DMS153 (cell line): ENCODE measurements around the gene FXYD7.
A peak's percentile ranks its signal among the peaks of the same experiment; 100 is the strongest.

Experiments used
- DNase-seq: peaks from one replicate; lab custom pipeline; 2025; lab: John Stamatoyannopoulos, UW

The FXYD7 gene

DNA sequence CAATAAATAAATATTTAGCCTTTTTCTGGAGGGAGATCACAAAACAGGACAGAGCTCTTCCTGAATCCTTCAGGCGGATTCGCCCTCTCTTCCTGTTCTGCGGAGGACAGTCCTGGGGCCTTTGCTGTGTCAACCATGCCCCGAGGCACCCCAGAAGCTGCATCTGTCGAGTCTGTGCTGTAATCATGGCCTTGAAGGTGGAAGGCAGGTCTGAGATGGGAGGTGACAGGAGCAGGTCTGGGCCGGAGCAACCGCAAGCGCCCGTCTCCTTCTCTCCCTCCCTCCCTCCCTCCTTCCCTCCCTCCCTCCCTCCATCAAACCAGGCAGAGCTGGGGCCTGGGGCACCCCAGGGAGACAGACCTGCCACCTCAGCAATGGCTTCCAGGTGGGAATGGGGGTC, 32.1 kb upstream of the FXYD7 start:
- no peak for DNase-seq

DNA sequence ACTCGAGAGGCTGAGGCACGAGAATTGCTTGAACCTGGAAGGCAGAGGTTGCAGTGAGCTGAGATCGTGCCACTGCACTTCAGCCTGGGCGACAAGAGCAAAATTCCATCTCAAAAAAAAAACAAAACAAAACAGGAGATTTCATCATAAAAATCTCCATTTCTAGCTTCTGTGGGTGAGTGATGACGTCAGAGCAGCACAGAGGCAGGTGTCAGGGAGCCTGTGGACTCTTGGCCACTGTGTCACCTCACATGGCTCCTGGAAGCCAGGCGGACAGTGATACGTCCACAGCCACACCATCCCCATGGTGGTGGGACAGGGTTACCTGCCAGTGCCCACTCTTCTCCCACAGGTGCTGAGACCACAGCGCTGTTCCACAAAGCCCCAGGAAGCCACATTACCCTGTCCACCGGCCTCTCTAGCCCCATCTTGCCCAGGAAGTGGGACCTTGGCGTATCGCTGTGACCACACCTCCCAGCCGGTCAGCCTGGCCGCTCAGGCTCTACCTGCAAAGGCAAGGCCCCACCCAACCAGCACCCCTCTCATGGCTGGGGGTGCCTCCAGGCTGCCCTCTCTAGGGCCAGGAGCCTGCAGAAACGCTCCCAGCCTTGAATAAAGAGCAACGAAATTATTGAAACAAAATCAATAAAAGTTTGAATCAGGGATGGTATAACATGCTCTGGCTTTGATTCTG, 29.9 kb upstream of the FXYD7 start:
- no peak for DNase-seq

DNA sequence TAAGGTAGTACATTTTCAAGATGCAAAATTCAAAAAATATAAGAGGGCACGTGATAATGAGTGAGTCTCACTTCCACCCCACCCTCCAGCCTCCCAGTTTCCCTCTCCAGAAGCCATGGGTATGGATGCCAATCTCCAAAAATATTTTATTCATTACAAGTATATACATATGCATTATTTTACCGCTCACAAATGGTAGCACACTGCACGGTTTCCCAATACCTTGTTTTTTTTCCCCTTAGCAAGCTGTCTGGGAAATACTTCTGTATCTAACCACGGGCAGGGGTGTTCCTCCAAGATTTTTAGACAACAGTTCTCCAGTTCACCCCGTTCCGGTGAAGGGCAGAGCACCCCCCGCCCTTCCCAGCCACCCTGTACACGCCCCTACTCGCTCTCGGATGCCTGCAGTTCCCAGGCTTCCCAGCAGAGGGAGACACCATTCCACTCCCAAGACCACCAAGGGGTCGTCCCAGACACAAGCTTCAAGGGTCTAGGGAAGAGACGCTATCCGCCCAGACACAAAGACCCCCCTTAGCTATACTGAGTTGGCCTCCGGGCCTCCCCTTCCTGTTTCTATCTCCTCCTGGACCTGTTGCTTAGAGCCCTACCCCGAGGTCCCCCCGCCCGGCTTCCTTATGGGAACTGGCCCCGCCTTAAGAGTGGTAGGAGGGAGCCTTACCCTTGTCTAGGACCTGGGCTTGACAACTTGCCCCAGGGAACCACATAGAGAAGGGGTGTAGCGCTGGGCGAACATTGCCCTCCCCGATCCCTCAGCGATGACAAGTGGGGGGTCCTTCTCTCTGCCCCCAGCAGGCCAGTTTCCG, 28.5 kb upstream of the FXYD7 start:
- peak; percentile 41 for DNase-seq

DNA sequence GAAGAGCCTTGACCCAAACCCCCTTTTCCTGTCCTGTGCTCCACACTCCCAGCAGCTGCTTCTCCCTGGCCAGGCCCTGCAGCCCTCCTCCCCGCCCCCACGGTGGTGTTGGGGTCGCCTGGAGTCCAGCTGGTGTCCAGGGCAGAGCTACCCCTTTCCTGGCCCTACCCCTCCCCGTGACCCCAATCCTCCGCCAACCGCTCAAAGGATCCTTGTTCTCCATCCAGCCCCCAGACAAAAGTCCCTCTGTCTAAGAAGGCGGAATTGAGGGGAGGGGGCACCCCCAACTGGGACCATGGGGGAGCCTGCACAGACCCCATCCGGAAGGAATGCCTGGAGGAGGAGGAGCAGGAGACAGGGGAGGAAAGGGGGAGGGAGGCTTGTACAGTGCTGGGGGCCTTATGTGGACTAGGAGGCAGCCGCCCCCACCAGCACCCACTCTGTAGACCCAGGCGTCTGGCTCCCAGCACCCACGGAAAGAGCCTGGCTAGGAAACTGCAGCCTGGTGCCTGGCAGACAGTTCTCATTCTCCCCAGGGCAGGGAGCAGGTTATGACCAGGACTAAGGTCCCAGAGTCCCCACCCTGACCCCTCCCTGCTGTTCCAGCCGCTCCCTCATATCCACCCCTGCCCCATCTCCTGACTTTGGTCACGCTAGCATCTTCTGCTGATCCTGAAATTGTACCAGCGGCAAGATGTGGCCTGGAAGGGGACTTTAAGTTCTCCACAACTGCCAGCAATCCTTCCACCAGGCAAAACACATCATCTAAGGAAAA, 27.7 kb upstream of the FXYD7 start, which contains the start of gene FXYD3:
TSS of gene FXYD3 (plus strand) at position 647 of the 775 bp plus-strand sequence. CDS start 3,554 bp downstream, outside the sequence.
- peak; percentile 2 for DNase-seq

DNA sequence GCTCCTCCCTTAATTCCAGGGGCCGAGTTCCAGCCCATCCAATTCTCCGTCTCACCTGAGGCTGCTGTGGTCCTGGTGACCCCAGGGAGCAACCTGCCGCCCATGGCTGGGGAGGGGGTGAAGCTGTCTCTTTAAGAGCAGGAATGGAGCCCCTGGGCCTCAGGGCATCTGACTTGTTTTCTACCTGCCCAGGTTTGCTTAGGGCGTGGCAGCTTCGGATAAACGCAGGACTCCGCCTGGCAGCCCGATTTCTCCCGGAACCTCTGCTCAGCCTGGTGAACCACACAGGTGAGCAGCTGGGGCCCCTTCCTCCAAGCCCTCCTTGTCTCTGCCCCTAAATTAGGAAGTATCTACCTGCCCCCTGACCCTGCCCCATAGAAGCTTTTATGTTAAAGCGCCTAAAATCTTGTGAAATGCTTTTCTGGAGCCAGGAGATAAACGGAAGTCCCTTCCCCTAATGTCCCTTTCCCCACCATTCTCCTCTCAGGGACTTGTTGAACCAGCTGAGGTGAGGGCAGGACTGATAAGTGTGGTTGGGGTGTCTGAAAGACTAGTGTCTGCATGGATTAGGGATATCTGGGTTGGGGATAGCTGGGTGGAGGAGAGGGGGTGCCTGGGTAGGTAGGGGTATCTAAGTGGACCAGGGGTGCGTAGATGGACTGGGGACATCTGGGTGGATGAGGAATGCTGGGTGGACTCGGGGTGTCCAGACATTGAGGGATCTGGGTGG, 26.8 kb upstream of the FXYD7 start:
- peak; percentile 35 for DNase-seq

DNA sequence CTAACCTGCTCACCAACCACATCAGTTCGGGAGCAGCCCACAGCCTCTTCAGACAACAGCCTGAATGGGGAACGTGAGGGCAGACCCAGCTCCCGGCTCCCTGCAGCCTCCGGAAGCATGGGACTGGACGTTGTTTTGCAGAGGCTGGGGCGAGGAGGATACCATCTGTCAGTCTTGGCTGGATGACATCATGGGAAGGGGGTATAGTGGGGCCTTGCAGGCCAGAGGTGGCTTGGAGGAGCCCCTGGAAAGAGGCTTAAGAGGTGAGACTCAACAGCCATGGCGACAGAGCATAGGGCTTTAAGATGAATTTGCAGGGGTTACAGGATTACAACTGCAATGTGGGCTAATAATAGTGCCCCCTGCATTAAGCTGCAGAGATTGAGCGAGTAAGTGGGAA, 25.9 kb upstream of the FXYD7 start:
- DNase-seq = no peak

DNA sequence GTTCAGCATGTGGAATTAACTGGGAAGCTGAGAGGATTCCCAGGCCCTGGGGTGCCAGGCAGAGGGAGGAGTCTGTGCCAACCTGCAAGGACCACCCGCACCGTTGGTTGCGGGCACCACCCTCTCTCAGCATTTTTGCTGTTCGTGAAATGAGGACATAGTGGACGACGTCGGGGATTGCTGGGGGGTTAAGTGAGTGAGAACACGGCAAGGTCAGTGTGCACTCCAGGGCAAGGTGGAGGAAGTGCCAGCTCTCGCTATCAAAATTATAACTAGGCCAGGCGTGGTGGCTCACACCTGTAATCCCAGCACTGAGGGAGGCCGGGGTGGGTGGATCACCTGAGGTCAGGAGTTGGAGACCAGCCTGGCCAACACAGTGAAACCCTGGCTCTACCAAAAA, 25.3 kb upstream of the FXYD7 start:
- no peak for DNase-seq

DNA sequence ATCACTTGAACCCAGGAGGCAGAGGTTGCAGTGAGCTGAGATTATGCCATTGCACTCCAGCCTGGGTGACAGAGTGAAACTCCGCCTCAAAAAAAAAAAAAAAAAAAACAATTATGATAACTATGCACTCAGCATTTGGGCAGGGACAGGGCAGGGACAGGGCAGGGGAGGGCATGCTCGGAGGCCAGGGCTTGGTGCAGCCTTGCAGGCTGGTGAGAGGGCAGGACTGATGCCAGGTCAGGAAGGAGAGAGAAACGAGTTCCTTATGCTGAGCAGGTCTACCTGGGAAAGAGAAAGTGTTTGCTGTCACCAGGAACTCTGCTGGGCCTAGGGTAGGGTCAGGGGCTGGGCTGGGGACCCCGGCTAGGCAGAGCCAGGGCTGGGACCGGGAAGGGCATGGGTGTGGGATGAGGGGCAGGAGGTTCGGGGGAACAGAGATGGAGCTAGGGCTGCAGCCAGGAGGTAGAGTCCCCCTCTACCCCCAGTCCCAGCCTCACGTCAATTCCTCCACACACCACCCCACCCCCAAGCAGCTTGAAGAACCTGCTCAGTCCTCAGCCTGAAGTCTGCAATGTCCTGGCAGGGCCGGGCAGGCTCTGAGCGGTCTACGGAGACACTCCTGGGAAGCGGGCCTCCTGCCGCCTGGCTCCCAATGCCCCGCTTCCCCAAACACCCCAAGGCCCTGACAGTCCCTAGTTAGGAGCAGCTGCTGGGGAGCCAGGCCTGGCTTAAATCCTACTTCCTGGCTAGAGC, 24.6 kb upstream of the FXYD7 start:
- DNase-seq = no peak

DNA sequence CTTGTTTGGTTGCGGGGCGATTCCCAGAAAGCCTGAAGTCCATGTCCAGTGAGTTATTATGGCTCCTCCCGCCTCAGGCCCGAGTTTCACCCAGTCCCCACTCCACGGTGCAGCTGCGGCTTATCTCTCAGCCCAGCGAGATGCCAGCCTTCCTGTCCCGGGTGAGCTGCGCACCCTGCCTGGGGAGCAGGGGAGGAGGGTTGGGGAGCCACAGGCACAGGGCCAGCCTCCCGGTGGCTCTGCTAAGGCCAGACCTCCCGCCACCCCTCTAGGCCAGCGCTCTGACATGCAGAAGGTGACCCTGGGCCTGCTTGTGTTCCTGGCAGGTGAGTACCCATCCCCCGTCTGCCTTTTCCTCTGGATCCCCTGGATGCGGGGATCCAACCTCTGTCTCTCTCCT, 24.0 kb upstream of the FXYD7 start:
- no peak for DNase-seq

DNA sequence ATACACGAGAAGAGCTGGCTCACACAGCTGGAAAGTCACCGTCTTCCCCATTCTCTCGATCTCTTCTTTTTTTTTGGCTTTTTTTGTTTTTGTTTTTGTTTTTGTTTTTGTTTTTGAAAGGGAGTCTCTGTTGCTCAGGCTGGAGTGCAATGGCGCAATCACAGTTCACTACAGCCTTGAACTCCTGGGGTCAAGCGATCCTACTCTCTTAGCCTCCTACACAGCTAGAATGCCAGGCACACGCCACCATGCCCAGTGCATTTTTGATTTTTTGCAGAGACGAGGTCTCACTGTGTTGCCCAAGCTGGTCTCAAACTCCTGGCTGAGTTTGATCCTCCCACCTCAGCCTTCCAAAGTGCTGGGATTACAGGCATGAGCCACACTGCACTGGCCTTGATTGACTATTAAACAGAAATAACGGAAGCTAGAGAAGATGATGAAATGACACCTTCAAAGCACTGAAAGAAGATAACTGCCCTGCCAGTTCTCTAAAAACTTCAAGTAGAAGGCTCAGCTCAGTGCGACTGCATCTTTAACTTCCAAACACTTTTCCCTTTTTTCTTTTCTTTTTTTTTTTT, 23.4 kb upstream of the FXYD7 start:
- DNase-seq = no peak

DNA sequence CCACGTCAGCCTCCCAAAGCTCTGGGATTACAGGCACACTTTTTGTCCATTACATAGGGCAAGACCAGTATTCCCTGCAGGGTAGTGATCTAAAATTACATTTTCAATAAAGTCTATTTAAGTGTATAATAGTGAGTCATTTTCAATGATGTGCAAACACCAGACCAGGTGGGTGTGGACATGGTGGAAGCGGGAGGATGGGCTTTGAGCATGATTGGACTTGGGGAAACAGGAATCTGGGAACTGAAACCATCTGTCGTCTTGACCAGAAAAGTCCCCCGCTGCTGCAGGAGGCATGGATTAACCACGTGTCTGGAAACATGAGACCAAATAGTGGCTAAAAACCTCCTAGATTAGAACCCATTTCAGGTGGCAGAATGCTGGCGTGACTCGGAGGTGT, 22.6 kb upstream of the FXYD7 start:
- peak; percentile 73 for DNase-seq

DNA sequence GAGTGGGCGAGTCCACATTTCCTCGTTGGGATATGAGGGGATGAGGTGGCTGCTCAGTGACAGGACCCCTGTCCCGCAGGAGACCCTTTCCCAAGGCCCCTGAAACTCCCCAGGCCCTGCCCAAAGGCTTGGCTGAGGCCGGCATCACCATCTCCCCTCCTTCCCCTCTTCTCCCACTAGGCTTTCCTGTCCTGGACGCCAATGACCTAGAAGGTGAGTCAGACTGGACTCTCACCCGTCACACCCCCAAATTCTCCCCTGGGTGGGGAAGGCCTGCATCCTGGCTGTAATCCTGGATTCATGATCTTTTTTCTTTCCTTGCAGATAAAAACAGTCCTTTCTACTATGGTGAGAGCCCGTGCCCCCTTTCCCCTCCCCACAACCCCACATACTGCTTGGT, 22.2 kb upstream of the FXYD7 start:
- no peak for DNase-seq

DNA sequence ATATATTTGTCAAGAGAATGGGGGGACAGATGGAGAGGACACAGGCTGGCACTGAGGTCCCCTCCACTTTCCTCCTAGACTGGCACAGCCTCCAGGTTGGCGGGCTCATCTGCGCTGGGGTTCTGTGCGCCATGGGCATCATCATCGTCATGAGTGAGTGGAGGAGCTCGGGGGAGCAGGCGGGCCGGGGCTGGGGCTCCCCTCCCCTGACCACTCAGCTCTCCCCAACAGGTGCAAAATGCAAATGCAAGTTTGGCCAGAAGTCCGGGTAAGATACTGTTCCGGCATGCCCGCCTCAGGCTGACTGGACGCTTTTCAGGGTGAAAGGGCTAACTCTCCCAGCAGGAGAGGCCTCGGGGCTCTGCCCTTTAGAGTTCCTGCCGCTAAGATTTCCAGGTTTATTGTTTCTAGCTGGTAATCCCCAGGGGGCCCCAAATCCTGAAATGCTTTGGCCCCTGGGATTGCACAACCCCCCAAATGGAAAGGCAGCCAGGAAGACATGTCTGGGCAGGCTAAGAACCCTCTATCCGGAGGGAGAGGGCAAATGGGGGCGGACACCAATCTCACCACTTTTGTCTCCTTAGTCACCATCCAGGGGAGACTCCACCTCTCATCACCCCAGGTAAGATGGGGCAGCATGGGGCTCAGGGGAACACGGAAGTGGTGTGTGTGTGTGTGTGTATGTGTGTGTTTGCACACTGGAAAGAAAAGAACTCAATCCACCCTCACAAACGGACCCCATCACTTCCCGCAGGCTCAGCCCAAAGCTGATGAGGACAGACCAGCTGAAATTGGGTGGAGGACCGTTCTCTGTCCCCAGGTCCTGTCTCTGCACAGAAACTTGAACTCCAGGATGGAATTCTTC, 20.1 kb upstream of the FXYD7 start:
- DNase-seq = no peak

DNA sequence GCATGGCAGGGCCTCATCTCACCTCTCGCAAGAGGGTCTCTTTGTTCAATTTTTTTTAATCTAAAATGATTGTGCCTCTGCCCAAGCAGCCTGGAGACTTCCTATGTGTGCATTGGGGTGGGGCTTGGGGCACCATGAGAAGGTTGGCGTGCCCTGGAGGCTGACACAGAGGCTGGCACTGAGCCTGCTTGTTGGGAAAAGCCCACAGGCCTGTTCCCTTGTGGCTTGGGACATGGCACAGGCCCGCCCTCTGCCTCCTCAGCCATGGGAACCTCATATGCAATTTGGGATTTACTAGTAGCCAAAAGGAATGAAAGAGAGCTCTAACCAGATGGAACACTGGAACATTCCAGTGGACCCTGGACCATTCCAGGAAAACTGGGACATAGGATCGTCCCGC, 19.5 kb upstream of the FXYD7 start:
- no peak for DNase-seq

DNA sequence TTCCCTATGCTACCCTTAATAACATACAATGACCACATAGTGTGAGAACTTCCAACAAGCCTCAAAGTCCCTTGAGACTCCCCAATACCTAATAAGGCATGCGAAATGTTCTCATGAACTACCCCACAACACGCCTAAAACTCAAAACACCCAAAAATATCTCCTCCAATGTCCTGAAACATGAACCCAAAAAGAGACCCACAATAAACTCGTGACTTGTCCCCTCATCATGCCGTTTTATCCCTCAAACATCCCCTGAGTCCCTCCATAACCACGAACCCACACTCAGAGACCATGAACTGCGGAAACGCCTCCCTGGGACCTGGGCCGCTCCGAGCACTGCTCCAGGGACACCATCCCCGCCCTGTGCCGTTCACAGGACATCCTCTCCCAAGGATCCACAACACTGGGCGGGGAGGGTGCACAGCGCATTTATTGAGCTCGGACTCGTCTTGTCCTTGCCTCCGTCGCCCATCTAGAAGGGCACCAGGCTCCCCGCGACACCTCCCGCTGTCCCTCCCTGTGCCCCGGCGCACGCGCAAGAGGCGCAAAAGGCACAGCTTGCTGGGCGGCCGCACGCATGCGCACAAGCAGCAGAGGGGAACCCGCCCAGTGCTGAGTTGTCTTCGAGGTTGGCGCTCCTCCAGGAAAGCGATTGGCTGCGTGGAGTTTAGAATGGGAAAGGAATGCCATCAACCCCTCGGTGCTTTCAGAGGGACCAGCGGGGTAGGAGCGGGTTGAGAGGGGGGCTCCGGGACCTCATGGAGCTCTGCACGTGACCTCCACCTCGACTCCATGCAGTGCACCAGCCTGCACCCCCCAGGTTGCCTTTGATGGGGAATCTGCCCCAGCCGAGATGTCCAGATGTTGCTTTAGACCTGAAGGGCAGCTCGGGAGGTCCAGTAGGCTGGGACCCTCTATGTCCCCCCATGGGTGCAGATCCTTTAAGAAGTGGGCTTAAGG, 18.7 kb upstream of the FXYD7 start:
- DNase-seq = peak; percentile 75

DNA sequence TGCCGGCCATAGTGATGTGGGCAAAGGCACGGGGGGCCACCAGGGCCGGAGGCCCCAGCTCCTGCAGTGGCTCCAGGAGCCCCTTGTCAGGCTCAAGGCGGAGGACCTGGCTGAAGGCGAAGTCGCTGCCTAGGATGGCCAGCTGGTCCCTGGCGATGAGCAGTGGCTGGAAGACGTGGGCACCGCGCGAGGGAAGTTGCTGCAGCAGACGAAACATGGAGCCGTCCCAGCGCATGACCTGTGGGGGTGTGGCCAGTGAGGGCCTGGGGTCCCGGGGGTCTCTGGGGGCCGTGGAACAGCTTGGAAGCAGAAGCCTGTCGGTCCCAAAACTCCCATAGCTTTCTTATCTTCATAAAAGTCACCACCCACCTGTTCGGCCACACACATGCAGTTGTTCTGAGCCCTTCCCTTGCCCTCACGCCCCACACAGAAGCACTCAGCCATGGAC, 17.8 kb upstream of the FXYD7 start:
- no peak for DNase-seq

DNA sequence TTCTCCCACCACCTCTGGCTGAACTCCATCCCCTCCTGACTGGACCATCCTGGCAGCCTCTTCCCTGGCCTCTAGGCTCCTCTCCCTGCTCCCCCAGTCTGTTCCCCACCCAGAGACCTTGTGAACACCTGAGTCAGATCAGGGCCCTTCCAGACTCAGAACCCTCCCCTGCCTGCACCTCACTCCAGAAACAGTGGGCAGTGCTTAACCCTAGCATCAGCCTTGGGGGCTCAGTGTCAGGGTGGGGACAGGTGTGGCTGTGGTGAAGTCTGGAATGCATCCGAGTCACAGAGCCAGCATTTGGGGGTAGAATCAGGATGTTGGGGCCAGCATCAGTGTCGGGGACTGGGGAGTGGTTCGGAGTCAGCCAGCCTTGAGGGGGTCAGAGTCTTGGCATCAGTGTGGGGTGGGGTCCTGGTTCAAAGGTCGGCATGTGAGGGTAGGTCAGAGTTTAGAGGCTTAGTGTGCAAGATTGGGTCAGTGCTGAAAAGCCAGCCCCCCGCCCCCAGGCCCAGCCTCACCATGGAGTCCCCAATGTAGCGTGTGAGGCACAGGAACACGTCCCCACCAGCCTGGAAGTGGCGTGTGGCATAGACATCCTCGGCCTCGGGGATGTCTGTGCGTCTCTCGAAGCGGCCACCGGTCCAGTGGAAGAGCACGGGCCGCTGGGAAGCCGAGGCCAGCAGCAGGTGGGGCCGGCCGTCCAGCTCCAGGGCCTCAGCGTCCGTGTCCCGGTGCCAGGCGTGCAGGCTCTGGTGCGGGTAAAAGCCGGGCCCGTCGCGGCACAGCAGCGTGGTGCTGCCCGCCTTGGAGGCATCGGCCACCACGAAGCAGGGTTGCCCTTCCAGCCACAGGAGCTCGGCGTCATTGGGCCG, 17.1 kb upstream of the FXYD7 start:
- DNase-seq = no peak

DNA sequence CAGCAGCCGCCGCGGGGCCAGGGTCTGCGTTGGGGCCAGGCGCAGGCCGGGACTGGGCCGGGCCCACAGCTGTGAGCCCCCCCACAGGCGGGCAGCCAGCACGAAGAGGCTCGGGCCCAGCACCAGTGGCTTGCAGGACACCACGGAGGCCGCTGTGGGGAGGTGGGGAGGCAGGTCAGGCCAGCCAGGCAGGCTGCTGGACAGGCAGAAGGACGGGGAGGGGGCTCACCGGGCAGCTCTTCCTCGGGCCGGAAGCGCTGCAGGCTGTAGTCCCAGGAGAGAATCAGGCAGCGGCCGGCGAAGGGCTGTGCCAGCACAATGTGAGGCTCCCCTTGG, 16.5 kb upstream of the FXYD7 start:
- no peak for DNase-seq
